HEK293 (cell line): ENCODE data around the gene OR12D1.

ENCODE experiments used
- CTCF ChIP-seq: fragments of 450-650 bp; formaldehyde crosslinking; IDR thresholded peaks from 2 replicates; pipeline ENCODE4 v1.5.1; 2016; ENCODE audit warnings: missing biosample characterization, missing genetic modification characterization
- REST ChIP-seq: fragments of 450-650 bp; formaldehyde crosslinking; IDR thresholded peaks from 2 replicates; pipeline ENCODE4 v1.5.1; 2016; ENCODE audit warnings: missing biosample characterization, missing genetic modification characterization
- TSHZ1 ChIP-seq: fragments of 450-650 bp; formaldehyde crosslinking; IDR thresholded peaks from 2 replicates; pipeline ENCODE4 v1.5.1; 2016; ENCODE audit warnings: missing biosample characterization, missing genetic modification characterization, borderline replicate concordance
- ZBTB11 ChIP-seq: fragments of 450-650 bp; formaldehyde crosslinking; conservative IDR thresholded peaks from 2 replicates; pipeline ENCODE4 v1.5.1; 2016; ENCODE audit warnings: low read depth, missing biosample characterization, missing genetic modification characterization
- ZBTB48 ChIP-seq: fragments of 450-650 bp; formaldehyde crosslinking; IDR thresholded peaks from 2 replicates; pipeline ENCODE4 v1.5.1; 2016; ENCODE audit warnings: missing biosample characterization, missing genetic modification characterization
- ZFP3 ChIP-seq: fragments of 450-650 bp; formaldehyde crosslinking; IDR thresholded peaks from 2 replicates; pipeline ENCODE4 v1.5.1; 2016; ENCODE audit warnings: low read depth, missing biosample characterization, missing genetic modification characterization
- ZIC2 ChIP-seq: fragments of 450-650 bp; formaldehyde crosslinking; IDR thresholded peaks from 2 replicates; pipeline ENCODE4 v1.5.1; 2016; ENCODE audit warnings: missing biosample characterization, missing genetic modification characterization
- ZNF280D ChIP-seq: fragments of 450-650 bp; formaldehyde crosslinking; IDR thresholded peaks from 2 replicates; pipeline ENCODE4 v1.5.1; 2016; ENCODE audit warnings: missing biosample characterization, missing genetic modification characterization
- ZNF416 ChIP-seq: fragments of 450-650 bp; formaldehyde crosslinking; IDR thresholded peaks from 2 replicates; pipeline ENCODE4 v1.5.1; 2016; ENCODE audit warnings: missing biosample characterization, missing genetic modification characterization
- ZNF549 ChIP-seq: fragments of 450-650 bp; IDR thresholded peaks from 2 replicates; pipeline ENCODE4 v1.5.1; 2018; ENCODE audit warnings: missing biosample characterization, missing genetic modification characterization, mild to moderate bottlenecking, inconsistent platforms, moderate library complexity
- ZNF654 ChIP-seq: fragments of 450-650 bp; formaldehyde crosslinking; IDR thresholded peaks from 2 replicates; pipeline ENCODE4 v1.5.1; 2016; ENCODE audit warnings: low read depth, missing biosample characterization, missing genetic modification characterization
- ZNF677 ChIP-seq: fragments of 450-650 bp; IDR thresholded peaks from 2 replicates; pipeline ENCODE4 v1.5.0; 2018; ENCODE audit warnings: missing biosample characterization, mild to moderate bottlenecking, missing genetic modification characterization, moderate library complexity
- ZNF701 ChIP-seq: fragments of 450-650 bp; formaldehyde crosslinking; IDR thresholded peaks from 2 replicates; pipeline ENCODE4 v1.5.1; 2016; ENCODE audit warnings: missing biosample characterization, missing genetic modification characterization

- TF ChIP-seq ZNF549 (no peak), ZNF677 (tag by site-specific recombination) (no peak), ZFP3 (tag by site-specific recombination) (no peak), CTCF (no peak), ZNF280D (tag by site-specific recombination) (no peak), ZNF654 (tag by site-specific recombination) (no peak), ZNF416 (tag by site-specific recombination) (no peak), ZBTB11 (tag by site-specific recombination) (no peak), TSHZ1 (tag by site-specific recombination) (no peak), ZBTB48 (no peak), REST (tag by site-specific recombination) (no peak), ZIC2 (tag by site-specific recombination) (no peak), ZNF701 (no peak)
Observed at GRCh38 chr6:29451471-29452193, 36.9 kb downstream of the OR12D1 start.
